Measurements from ENCODE around the gene SDSL.

GRCh38 chr12:113386866-113387566 lies 35.2 kb upstream of the SDSL start:
- TF ChIP-seq EZH2 (IDR thresholded peaks at IDR 0.05; ENCODE audit: insufficient read depth, poor library complexity, severe bottlenecking), result no peak
- no peak for TF ChIP-seq EZH2phosphoT487 (IDR thresholded peaks at IDR 0.05; ENCODE audit: insufficient read depth, low read depth)

Measured in GM23248 (cell line).